Activated CD4-positive, alpha-beta T cell treated with anti-CD3 and anti-CD28 coated beads, Interleukin-2, Interleukin-4, amounts not matched to agents 100 ng/mL and 50 ng/mL, durations not matched to agents 16 hours and 8 hours (primary cell): ENCODE results near the gene PRKG1.
A peak's percentile ranks its signal among the peaks of the same experiment; 100 is the strongest.
"Not testable (repeated sequence)": the region's sequence is repeated elsewhere in the genome, so short reads cannot be mapped to it uniquely, and the experiment has no call there.

ENCODE experiments used
- DNase-seq: peaks from one replicate; pipeline ENCODE4 v3.0.0-alpha.2; 2020; ENCODE audit warnings: low spot score

PRKG1 gene

DNA sequence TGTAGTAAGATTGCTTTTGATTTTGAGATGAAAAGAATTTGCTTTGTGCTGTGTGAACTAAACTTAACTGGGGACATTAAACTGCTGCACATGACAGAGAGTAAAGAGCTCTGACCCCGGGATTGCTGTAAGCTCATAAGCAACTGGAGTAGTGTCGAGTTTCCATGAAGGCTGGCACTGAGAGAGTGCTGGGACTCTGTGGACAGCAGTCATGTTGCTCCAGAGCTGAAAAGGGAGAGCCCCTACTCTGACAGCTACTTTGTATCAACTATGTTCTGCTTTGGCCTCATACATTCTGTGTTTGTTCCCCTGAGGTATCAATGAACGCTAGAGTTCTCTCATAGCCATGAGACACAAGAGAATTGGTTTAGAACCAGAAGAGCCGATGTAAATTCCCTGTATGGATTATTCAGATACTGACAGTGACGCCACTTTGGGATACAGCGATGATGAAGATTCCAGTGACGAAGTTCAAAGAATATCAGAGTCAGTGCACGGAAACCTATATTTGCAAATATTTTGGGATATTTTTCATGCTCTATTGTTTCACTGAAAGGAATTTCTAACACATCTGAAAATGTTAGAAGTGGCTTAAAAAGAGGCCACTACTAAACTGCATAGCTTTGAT is 1053.9 kb downstream of the PRKG1 start:
- DNase-seq, result no peak

DNA sequence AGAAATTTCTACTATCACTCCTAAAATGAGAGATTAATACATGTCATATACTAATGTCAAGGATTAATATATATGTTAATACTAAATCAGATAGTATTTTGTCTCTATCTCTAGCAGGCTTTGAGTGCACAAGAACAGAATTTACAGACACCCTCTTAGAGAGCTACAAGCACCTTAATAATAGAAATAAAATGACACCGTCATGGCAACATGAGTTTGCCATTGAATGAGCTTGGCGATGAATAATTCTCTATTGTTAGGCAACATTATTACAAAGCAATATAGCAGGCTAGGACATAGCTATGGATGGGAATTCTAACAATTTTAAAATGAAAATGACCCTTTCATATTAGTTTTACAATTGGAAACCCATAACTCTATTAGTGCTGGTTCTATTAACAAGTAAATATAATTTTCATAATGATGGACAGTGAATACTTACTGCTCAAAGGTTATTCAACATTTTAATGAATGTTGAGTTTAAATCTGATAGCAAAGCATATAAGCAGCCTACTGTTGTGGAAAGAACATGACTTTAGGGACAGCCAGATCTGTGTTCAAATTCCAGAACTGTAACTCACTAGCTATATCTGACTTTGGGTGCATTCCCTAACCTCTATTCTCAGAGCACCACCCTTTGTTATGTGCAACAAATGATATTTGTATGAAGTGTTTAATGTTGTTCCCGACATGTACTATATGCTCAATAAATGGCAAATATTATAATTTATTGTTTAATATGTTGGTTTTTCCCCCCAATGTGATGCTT is 1055.3 kb downstream of the PRKG1 start:
- DNase-seq, result no peak

DNA sequence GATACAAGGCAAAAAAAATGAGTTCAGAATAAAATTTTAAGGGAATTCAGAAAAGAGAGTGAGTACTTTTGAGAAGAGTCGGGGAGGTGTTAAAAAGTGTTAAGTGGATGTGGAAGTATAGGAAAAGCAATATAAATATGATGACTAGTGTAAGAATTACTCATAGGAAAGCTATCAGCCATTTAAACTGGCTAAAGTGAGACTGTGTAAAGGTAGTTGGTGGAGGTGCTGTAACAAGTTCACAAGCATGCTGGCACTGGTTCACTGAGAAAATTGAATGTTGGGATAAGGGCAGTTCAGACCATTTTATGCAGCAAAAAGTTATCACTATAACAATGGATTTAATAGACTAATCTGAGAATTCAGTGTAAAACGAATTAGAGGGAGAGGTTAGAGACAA is 1060.8 kb downstream of the PRKG1 start:
- no peak for DNase-seq

DNA sequence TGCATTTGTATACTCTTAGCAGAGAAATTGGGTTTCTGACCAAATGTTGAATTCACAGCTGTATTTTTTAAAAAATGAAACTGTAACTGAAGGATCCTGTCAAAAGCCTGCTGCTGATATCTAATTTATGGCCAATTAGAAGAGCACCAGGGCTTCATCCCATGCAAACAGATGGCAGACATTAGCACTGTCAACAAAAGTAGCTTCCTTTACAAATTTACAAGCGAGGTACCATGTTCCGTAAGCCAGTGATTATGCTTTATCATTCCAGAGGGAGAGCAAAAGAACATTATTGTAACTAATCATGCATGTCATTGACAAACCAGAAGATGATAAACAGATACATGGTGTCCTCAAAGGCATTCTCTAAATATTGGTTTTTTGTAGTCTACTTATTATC is 1062.6 kb downstream of the PRKG1 start:
- no peak for DNase-seq

DNA sequence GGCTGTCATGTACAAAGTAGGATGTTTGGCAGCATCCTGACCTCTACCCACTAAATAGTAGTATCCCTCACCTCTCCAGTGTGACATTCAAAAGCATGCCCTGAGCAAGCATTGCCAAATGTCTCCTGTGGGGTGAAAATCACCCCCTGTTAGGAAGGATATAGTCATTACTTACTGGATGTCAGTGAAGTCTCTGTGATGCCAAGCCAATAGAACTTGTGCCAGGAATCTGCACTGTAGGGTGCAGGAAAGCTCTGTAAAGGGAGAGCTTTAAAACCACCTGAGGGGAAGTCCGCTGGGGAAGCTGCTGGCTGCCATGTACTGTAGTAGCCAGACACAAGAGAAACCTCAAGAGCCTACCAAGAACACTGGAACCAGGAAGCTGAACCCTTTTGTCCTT is 1069.1 kb downstream of the PRKG1 start:
- DNase-seq, result no peak

DNA sequence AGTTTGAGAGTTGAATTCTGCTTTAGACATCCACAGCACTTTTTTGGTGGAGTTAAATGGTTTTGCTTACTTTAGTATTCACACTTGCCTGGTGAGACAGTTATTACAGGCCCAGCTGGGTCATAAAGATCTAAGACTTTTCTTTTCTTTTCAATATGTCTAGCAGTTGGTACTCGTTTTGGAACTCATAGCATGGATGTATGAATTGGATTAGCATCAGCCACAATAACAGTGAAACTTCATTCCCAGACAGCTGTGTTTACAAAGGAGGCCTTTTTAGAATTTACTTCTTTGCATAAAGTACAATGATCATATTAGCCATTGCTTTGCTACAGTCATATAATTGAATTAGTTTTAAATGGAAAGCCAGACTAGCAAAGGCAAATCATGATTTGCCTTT is 1071.3 kb downstream of the PRKG1 start:
- DNase-seq, result no peak

DNA sequence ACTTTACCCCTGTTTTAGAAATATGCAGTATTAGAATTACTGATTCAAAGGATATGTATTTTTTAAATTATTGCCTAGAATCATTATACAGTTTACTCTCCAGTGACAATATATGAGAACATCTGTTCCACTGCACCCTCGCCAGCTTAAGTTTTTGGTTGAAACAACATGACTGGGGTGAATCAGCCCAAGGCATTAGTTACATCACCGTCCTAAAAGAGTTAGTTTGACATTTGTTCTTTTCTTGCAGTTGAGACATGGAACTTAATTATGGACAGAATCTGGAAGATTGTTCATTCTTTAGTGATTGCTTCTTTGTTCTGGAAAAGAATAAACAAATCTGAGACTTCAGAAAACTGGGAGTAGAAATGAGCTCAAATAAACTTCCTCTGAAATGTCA is 1072.5 kb downstream of the PRKG1 start:
- no peak for DNase-seq

DNA sequence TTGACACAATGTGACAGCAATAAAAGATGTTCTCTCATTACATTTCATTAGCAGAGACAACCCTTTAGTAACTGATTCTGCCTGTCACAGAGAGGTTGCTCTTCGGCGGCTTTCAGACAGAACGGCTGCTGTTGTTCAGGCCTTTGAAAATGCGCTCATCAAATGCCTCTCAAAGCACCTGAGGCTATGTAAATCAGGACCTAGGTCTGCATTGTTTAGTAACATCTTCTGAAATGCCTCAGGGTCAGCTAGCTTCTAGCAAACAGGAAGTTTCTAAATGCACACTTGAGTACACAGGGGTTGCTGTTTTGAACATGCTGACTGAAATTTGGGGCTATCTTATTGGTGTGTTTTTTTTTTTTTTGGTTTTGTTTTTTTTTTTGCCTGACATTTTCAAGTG is 1096.5 kb downstream of the PRKG1 start:
- DNase-seq, result no peak

DNA sequence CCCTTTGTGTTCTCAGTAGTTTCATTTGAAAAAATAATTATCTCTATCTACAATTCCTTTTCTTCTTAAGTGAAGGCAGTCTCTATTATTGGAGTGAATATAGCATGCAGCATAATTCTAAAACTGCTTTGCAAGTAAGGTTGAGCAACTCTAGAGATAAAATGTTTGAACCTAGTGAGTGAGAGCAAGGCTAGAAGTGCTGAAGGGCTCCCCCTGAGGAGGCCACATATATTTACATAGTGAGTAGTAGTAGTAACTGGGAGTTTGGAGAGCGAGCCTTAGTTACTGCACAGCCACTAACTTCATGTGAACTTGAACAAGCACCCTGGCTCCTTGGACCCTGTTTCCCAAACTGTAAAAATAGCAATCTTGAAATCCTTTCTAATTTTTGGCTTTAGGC is 1098.3 kb downstream of the PRKG1 start:
- no peak for DNase-seq

DNA sequence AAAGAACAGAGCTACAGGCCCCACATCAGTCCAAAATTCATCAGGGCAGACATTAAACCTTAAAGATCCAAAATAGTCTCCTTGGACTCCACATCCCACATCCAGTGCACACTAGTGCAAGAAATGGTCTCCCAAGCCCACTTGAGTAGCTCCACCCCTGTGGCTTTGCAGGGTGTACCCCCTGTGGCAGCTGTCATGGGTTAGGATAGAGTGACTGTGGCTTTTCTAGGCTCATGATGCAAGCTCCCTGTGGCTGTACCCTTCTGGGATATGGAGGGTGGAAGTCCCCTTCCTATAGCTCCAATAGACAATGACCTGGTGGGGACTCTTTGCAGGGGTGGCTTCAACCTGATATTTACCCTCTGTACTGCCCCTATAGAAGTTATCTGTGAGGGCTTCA is 1111.0 kb downstream of the PRKG1 start:
- DNase-seq, result no peak

DNA sequence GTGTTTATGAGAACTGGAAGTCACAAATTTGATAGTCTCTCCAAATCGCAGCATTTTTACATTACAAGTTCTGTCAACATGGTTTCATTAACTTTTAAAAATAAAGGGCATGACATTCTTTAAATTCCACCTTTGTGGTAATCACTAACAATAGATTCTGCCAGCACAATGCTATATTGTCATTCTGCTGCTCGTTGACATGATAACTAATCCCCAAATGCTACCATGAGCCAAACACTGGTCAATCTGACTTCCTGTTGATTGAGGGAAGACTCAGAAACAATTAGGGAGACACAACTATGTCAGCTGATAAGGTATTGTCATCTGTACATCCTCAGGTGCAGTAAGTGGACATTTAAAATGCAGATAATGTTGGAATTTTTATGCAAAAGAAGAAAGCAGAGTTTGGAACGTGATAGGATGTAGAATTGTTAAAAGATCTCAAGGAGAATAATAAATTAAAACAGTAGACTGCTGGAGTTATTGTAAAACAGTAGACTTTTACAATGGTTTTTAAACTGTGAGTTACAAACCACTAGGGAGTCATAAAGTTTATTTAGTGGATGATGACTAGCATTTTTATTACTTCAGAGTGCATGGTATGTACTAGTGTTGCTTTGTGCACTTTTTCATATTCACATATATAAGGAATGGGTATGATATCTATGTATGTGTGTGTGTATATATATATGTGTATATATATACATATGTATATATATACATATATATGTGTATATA is 1113.4 kb downstream of the PRKG1 start:
- no peak for DNase-seq

DNA sequence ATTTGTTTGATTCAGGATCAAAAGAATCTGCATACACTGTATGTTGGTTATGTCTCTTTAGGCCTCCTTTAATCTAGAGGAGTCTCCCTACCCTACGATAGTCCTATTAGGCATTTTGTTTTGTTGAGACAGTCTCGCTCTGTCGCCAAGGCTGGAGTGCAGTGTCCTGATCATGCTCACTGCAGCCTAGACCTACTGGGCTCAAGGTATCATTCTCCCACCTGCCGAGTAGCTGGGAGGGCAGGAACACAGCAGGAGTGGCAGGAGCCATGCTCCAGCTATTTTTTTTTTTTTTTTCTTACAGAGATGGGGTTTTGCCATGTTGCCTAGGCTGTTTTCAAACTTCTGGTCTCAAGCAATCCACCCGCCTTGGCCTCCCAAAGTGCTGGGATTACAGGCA is 1116.8 kb downstream of the PRKG1 start:
- no peak for DNase-seq

DNA sequence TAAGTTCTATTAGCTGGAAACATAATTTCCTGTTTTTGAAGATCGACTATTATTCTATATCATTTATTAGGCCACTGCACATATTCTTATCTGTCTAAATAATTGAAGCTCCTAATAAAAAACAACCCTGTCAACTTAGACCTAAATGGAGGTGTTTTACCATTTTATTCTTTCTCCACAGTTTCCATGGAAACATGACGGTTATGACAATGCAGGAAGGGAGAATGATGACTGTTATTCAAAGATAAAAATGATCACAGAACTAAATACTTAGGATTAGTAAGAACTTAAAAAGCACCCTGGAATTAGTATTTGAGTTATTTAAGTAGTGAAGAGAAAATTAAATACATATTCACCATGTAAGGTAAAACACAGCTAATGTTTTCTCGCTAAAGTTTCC is 1119.9 kb downstream of the PRKG1 start:
- DNase-seq, result no peak

DNA sequence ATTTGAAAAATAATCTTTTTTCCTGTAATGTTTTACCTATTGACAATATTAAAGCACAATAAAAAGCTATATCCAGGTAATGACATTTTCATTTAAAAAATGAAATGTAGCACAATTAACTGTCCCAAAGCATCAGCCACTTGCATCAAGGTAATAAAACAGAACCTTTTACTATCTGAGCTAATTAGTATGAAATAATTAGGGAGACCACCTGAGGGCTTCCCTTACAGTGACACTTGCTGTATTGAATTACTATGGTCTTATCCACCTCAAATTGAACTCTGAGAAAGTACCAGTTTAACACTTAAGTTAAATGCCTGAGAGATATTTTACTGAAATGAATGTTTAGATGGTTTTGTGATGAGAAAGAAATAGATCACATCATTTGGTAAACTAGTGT is 1120.4 kb downstream of the PRKG1 start:
- no peak for DNase-seq

DNA sequence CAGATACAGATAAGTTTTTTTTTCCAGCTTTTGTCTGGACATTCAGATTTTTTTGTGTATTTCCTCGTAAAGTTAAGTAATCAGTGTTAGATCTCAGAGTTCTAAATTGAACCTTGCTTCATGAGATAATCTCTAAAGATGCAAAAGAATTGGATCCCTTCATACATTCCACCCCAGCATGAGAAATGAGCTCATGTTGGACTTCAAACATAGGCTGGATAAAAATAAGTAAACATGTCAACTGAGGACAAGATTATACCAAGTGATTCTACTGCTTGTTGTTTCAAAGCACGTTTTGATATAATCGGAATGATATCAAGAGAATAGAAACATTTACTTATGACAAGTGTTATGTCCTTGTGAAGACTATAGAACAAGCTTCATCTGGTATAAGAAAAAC is 1122.8 kb downstream of the PRKG1 start:
- no peak for DNase-seq

DNA sequence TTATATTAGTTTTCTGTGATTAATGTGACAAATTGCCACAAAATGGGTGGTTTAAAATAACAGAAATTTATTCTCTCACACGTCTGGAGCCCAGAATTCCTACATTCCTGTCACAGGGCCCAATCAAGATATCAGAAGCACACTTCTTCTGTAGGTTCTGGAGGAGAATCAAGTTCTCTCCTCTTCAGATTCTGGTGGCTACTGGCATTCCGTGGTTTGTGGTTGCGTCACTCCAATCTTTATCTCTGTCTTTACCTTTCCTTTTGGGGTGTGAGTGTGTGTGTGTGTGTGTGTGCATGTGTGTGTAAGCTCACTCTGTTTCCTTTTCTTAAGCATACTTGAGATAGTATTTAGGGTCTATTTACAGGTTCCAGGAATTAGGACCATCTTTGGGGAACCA is 1124.3 kb downstream of the PRKG1 start:
- no peak for DNase-seq

DNA sequence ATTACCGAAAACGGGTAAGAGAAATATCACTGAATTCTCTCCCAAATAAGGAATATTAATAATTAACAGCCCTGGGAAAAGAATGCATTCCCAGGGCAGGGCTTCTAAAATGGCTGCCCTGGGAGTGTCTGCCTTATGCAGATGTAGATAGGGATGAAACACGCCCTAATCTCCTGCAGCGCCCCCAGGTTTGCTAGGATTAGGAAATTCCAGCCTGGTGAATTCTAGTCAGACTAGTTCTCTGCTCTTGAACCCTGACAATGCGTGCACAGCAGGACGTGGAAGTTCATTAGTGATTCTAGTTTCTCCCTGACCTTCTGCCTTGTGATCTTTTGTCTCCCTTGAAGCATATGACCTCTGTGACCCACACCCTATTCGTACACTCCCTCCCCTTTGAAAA is 1130.6 kb downstream of the PRKG1 start:
- DNase-seq, result not testable (repeated sequence)

DNA sequence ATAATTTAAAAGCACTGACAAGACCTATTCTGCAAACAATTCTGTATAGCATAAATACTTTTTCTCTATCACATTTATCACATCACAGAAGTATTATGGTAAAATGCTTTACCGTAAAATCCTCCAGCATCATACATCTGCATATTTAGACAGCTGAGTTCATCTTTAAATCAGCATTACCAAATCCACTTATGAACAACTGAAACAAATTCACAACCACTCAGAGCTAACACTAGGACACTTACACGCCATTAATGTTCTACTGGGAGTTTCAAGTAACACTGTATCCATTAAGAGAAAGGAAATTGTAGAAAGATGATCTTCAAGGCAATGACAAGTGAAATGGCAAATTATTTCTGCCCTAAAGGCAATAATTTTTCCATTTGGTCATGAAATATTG is 1134.1 kb downstream of the PRKG1 start:
- no peak for DNase-seq

DNA sequence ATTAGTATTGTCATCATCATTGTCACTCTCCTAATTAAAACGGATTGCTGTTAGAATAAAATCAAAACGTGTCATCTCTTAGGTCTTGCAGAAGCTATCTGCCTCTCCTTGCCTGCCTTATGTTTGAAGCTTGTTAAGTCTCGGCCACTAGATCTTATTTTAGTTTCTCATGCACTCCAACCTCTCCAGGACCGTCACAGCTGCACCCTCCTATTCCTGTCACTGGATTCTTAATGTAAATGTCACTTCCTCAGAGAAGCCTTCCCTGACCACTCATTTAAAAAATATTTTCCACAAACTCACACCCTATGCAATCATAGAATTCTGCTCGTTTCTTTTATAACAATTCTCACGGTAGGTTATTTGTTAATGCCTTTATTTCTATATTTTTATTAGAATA is 1135.9 kb downstream of the PRKG1 start:
- DNase-seq, result no peak

DNA sequence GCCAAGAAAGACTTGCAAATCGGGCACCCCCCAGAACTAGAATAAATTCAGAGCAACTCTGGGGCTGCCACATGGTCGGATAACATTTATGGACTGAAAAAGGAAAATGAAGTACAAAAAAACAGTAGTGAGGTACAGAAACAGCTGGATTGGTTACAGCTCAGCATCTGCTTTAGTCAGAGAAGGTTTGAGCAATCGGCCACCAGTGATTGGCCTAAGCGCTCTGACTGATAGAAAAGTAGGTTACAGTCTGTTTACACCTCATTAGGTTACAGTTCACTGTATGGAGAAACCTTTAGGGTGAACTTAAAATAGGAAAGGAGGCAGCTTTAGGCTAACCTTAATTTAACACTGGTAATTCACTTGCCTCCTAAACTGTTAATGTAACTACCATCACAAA is 1137.8 kb downstream of the PRKG1 start:
- no peak for DNase-seq

DNA sequence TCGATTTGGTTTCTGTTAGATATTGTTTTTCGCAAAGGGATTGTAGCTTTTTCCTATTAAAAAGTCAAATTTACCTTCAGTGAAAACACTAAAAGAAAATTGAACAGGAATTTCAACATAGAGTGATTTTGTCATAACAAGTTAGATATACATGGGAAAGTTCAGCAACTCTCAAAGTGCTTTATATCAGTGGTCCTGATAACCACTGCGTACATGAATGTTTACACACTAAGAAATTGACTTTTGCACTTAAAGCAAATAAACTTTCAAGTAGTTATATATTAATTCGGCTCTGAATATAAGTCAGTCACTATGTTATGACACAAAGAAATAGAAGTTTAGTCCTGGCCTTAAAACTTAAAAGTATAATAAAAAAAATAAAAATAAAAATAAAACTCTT is 1138.5 kb downstream of the PRKG1 start:
- no peak for DNase-seq

DNA sequence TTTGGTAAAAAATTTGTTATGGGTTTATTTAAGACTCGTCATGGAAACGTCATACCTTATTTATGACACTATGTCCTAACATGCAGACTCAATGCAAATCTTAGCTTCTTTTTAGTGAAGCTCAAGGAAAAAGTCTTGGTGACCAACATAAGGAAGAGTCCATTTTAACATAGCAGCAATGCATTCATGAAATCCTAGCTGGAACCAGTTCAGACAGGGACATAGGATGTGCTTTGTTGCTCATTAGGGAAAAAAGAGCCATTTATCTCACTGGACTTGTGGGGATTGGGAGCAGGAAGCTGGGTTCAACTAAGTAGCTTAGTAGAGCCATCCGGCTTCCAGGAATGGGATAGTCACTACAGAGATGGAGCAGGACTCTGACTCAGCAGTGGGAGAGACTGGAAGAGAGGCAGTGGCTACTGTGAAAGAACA is 1139.0 kb downstream of the PRKG1 start:
- DNase-seq, result no peak

DNA sequence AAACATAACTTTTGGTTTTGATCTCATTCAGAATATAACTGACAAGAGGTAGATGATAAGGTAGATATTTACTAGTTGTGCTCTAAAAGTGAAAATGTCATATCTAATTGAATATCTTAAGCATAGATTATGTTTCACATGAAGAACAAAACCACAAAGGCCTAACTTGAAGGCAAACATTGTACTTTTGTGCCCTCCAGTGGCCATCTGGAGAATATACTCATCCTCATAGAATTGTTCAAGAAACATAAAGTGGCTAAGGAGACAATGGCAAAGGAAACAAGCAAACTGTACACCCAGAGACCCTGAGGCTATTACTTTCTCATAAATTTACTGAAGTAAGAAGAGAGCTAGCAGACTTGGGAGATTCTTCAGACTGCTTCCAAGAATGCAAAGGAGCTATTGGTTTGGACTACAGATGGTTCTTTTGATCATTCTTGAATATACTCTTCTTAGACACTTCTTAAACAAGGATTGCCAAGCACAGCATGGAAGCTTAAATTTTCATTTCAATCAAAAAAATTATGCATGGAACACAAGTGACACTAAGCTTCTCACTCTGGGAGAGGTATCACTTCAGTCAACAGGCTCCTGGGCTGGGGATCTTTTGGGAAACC is 1141.6 kb downstream of the PRKG1 start:
- peak; percentile 40 for DNase-seq
